OCI-LY3 (cell line): ENCODE data around the gene DTYMK.
"Not testable (repeated sequence)": the region's sequence is repeated elsewhere in the genome, so short reads cannot be mapped to it uniquely, and the experiment has no call there.

Source experiments
- H2AFZ ChIP-seq: fragments of 200-600, 300-600 bp; shearing (Covaris generic); 2 replicates; pipeline ENCODE4 v1.6.0; 2014; ENCODE audit warnings: antibody characterized with exemption, low read depth, low read length
- H3K27ac ChIP-seq: fragments of 200-600, 300-600 bp; sonication (generic); 2 replicates; pipeline ENCODE4 v1.5.1; 2014; ENCODE audit warnings: mild to moderate bottlenecking, low read length, moderate library complexity, mixed read lengths
- H3K27me3 ChIP-seq: fragments of 200-600, 300-600 bp; sonication (generic); 2 replicates; pipeline ENCODE4 v1.6.1; 2014; ENCODE audit warnings: low read depth, low read length, mixed read lengths
- H3K36me3 ChIP-seq: fragments of 200-600, 300-600 bp; sonication (generic); replicated peaks from 2 replicates; pipeline ENCODE3; 2014; ENCODE audit warnings: low read depth, low read length, mixed read lengths
- H3K4me1 ChIP-seq: fragments of 300-600, 200-600 bp; sonication (generic); 2 replicates; pipeline ENCODE4 v1.6.1; 2014; ENCODE audit warnings: low read length, mixed read lengths
- H3K4me2 ChIP-seq: fragments of 200-600, 300-600 bp; sonication (generic); 2 replicates; pipeline ENCODE4 v1.6.1; 2014; ENCODE audit warnings: low read length, mixed read lengths
- H3K4me3 ChIP-seq: fragments of 300-600, 200-600 bp; sonication (generic); 2 replicates; pipeline ENCODE4 v1.5.1; 2014; ENCODE audit warnings: antibody characterized with exemption, mild to moderate bottlenecking, low read length, moderate library complexity
- H3K79me2 ChIP-seq: fragments of 300-600, 200-600 bp; shearing (Covaris generic); 2 replicates; pipeline ENCODE4 v1.6.1; 2014; ENCODE audit warnings: mild to moderate bottlenecking, low read length, mixed read lengths
- H3K9ac ChIP-seq: fragments of 300-600, 200-600 bp; shearing (Covaris generic); 2 replicates; pipeline ENCODE4 v1.6.0; 2014; ENCODE audit warnings: mild to moderate bottlenecking, low read length, moderate library complexity
- H3K9me3 ChIP-seq: fragments of 200-600, 300-600 bp; shearing (Covaris generic); 2 replicates; pipeline ENCODE4 v1.6.1; 2014; ENCODE audit warnings: low read length, mixed read lengths; ENCODE audit not compliant: insufficient read depth
- H4K20me1 ChIP-seq: fragments of 200-600, 300-600 bp; sonication (generic); 2 replicates; pipeline ENCODE4 v1.6.1; 2016; ENCODE audit warnings: low read length, mixed read lengths; ENCODE audit not compliant: insufficient read depth
- EZH2phosphoT487 ChIP-seq: fragments of 200-600 bp; shearing (Covaris generic); IDR thresholded peaks from 2 replicates; pipeline ENCODE4 v1.6.1; 2018; ENCODE audit warnings: antibody characterized with exemption, mixed run types, low read depth
- TF ChIP-seq, protein P1 (sequence below): fragments of 200-600, 300-600 bp; sonication (generic); IDR thresholded peaks from 2 replicates; pipeline ENCODE4 v1.5.1; 2014; ENCODE audit warnings: antibody characterized with exemption, low read length, low read depth

The DTYMK gene

DNA sequence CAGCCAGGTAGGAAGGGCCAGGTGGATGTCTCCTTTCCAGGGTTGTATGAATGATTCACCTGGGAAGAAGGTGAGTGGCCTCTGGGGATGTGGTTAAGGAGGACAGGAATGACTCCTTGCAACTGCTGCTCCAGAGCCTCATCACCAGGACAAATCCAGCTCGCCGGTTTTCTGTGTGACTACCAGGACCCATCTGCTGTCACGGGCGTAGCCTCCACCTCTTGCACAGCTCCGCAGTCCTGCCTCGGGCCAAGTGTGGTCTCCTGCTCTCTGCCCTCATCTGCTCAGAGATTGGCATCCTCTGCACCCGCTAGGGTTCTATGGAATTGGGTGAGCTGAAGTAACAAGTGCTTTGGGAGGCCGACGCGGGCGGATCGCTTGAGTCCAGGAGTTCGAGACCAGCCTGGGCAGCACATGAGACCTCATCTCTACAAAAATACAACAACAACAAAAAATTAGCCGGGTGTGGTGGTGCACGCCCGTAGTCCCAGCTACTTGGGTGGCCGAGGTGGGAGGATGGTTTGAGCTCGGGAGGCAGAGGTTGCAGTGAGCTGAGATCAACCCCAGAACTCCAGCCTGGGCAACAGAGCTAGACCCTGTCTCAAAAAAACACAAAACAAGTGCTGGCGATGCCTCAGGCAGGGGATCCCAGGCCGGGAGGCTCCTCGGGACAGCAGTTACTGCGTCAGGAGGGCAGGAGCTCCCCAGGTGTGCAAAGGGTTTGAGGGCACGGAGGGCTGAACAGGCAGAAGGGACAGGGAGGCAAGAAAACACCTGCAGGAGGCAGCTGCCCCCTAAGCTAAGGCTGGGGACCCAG is 47.0 kb upstream of the DTYMK start:
- peaks cover 51% of the 10 kb centered on the region for H3K4me1 ChIP-seq
- TF ChIP-seq, protein P1, sequence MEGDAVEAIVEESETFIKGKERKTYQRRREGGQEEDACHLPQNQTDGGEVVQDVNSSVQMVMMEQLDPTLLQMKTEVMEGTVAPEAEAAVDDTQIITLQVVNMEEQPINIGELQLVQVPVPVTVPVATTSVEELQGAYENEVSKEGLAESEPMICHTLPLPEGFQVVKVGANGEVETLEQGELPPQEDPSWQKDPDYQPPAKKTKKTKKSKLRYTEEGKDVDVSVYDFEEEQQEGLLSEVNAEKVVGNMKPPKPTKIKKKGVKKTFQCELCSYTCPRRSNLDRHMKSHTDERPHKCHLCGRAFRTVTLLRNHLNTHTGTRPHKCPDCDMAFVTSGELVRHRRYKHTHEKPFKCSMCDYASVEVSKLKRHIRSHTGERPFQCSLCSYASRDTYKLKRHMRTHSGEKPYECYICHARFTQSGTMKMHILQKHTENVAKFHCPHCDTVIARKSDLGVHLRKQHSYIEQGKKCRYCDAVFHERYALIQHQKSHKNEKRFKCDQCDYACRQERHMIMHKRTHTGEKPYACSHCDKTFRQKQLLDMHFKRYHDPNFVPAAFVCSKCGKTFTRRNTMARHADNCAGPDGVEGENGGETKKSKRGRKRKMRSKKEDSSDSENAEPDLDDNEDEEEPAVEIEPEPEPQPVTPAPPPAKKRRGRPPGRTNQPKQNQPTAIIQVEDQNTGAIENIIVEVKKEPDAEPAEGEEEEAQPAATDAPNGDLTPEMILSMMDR = no peak
- TF ChIP-seq EZH2phosphoT487 = no peak
- H3K4me2 ChIP-seq = peak overlapping the region; percentile 76
- H3K9ac ChIP-seq = peak overlapping the region; percentile 64; the same call in 1 of the 2 replicates
- H3K27me3 ChIP-seq = no peaks in the 10 kb centered on the region
- no peaks in the 10 kb centered on the region for H4K20me1 ChIP-seq
- peak overlapping the region; percentile 97 for H3K4me3 ChIP-seq
- H3K36me3 ChIP-seq = peaks cover 4% of the 10 kb centered on the region
- H3K79me2 ChIP-seq = peaks cover 12% of the 10 kb centered on the region
- H2AFZ ChIP-seq = no peak overlapping the region
- no peaks in the 10 kb centered on the region for H3K9me3 ChIP-seq
- no peak overlapping the region for H3K27ac ChIP-seq

- H3K27ac ChIP-seq = peak overlapping the region; percentile 85
- H3K4me2 ChIP-seq = peak overlapping the region; percentile 88
- not testable (repeated sequence) for H3K36me3 ChIP-seq, H3K4me3 ChIP-seq, H4K20me1 ChIP-seq, H2AFZ ChIP-seq, H3K9me3 ChIP-seq, H3K27me3 ChIP-seq
- TF ChIP-seq, protein P1 = peak; percentile 14
- peaks cover 12% of the 10 kb centered on the region for H3K79me2 ChIP-seq
- H3K9ac ChIP-seq = peak overlapping the region; percentile 38; the same call in 1 of the 2 replicates
- peaks cover 51% of the 10 kb centered on the region for H3K4me1 ChIP-seq
Observed at GRCh38 chr2:241732513-241733186, 46.0 kb upstream of the DTYMK start.

GRCh38 chr2:241730671-241731293 is 44.2 kb upstream of the DTYMK start:
- TF ChIP-seq EZH2phosphoT487 = no peak
- TF ChIP-seq, protein P1 = no peak
- H3K4me1 ChIP-seq = peaks cover 59% of the 10 kb centered on the region

DNA sequence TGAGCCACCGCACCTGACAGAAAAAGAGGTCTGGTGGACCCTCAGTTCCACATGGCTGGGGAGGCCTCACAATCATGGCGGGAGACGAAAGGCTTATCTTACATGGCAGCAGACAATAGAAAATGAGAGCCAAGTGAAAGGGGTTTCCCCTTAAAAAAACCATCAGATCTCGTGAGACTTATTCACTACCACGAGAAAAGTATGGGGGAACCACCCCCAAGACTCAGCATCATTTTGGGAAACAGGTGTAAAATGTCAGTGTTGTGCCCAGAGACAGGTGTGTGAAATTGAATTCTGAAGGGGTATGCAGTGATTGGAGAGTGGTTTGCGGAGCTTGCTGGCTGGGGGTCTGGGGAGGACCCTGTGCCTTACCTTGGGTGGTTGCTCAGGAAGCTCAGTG is 43.3 kb upstream of the DTYMK start:
- peak overlapping the region; percentile 85 for H3K27ac ChIP-seq
- H3K79me2 ChIP-seq = peaks cover 2% of the 10 kb centered on the region; the same call in 1 of the 2 replicates
- no peaks in the 10 kb centered on the region for H3K9me3 ChIP-seq
- H3K4me3 ChIP-seq = peak overlapping the region; percentile 47; the same call in 1 of the 2 replicates
- no peak overlapping the region; the same call in 1 of the 2 replicates for H3K9ac ChIP-seq
- no peaks in the 10 kb centered on the region for H3K27me3 ChIP-seq
- H3K36me3 ChIP-seq = peaks cover 13% of the 10 kb centered on the region
- H3K4me1 ChIP-seq = peaks cover 56% of the 10 kb centered on the region
- H2AFZ ChIP-seq = no peak overlapping the region
- TF ChIP-seq, protein P1 = no peak
- no peak for TF ChIP-seq EZH2phosphoT487
- H3K4me2 ChIP-seq = peak overlapping the region; percentile 88
- H4K20me1 ChIP-seq = no peaks in the 10 kb centered on the region

More at GRCh38 chr2:241730671-241731293, 44.2 kb upstream of the DTYMK start:
- Histone ChIP-seq H3K4me2 (peak overlapping the region; percentile 88), H3K27ac (peak overlapping the region; percentile 85), H3K27me3 (no peaks in the 10 kb centered on the region), H3K79me2 (peaks cover 11% of the 10 kb centered on the region), H2AFZ (no peak overlapping the region), H3K4me3 (no peak overlapping the region), H3K9ac (peak overlapping the region; percentile 38; the same call in 1 of the 2 replicates), H3K9me3 (no peaks in the 10 kb centered on the region), H3K36me3 (peaks cover 9% of the 10 kb centered on the region), H4K20me1 (no peaks in the 10 kb centered on the region)
